A549 treated with dexamethasone at 1 μM for 4 hours (cell line): ENCODE results near the gene HSD17B10. TPM values are rescaled to one million over a fixed set of nuclear protein-coding genes. Genes with fewer than 3 reads are reported as not detected.

Experiments
- total RNA-seq: library from RNA; stranded (reverse); fragments of 200-300 nt; extraction: Qiagen RNA extraction; gene quantifications from 5 replicates; pipeline ENCODE4 v1.2.3, GENCODE V29; 2022

Gene HSD17B10
- 176 to 194 TPM (median 180 TPM) in 5 replicates for total RNA-seq

DNA sequence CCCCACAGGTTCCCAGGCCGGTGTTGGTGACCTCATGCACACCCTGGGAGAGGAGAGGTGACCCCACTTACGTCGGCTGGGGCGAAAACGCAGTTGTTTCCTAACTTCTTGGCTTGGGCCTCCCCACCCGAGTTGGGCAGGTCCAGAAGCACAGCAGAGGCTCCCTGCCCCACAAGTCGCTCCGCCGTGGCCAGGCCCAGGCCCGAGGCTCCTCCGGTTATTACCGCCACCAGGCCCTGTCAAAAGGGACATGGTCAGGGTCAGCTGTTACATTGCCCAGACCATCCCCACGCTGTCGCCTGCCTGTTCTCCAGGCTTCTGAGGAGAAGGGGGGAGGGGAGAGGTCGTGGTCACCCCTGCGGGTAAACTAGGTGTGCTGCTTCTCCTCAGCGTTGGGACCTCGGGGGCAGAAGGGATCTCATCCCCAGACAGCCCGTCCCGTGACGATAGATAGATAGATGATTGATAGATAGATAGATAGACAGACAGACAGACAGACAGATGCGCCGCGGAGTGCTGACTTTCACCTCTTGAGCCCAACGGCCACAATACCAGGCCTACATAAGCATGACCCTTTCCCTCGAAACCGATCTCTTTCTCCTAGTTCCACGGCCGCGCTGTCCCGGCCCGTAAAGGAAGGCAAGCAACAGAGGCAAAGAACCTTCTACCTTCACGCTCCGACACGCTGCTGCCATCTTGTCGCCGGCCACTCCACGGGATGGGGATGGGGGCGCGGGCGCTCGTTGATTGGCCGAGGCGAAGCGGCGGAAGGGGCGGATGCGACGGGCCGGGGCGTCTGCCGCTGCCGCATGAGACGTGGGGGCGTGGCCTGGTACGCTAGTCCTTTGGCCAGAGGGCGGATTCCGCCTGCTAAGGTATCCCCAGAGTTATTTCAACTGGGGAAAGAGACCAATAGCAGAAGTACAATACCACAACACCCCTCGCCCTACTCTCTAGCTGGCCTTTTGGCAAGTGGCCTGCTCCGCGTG, at the start of gene HSD17B10:
Gene HSD17B10, minus strand, starts transcription at position 720 of the 989 bp plus-strand sequence. Its CDS starts 25 bp downstream, at position 695.

DNA sequence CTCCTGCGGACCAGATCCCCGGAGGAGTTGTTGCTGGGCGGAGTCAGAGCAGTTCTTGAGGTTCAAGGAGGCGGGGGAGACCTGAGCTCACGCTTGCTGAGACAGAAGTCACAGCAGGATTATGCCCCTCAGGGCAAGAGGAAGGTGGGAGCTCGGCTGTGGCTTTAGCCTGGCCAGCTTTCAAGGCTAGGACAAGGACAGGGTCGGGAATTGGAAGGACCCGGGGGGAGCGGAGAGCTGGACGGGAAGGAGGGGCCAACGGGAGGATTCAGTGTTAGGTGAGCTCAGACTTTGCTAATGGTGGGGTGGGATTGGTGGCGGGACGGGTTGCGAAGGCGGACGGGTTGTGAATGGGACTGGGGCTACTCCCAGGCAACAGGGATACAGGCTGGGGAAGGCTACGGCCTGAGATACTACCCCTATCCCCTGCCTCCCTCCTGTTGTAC, 11.3 kb downstream of the HSD17B10 start, which contains the start of gene RIBC1:
Gene RIBC1, plus strand, starts transcription at position 13 of the 446 bp plus-strand sequence. CDS start 3,404 bp downstream, outside the sequence.

DNA sequence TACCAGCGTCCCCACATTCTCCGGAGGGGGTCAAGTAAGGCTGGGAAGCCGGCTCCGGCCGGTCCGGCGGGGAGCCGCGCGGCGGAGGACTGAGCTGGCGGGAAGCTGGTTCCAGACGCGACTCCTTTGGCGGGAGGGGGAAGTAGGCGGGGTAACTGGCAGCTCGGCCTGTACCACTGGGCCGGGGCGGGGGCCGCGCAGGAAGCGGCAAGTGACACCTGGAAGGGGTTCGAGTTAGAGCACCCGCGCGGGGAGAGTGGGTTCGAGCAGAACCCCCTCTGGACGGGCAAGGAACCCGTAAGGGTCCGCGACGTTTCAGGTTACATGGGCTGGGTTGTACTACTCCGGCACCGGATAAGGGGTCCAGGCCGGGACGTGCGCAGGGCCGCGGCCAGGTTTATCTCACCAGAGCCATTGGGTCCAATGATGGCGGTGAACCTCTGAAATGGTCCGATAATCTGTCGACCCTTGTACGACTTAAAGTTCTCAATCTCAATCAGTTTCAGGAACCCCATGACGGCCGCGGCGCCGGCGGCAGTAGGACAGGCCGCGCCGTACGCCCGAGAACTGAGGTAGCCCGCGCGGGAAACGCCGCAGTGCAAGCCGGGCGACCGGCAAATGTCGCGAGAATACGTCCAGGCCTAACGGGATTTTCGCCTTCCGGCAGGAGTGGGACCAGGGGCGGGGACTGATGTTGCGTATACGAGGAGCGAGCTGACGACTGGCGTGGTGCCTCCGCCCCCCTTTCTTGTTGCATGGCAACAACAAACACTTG, 11.9 kb downstream of the HSD17B10 start, which contains the start of gene SMC1A:
Gene SMC1A, minus strand, starts transcription at position 569 of the 775 bp plus-strand sequence. Its CDS starts 54 bp downstream, at position 515.

Other genes with a start within 250 kb of the HSD17B10 start
- gene KDM5C, start 209.2 kb downstream of the HSD17B10 start, total RNA-seq, result 34.4 to 61.3 TPM (median 58.9 TPM) in 5 replicates
- gene IQSEC2, start 152.8 kb downstream of the HSD17B10 start, total RNA-seq, result 33.1 to 39.7 TPM (median 38.7 TPM) in 5 replicates
- gene SMC1A, start 11.7 kb downstream of the HSD17B10 start, total RNA-seq, result 39.2 to 74.7 TPM (median 58.0 TPM) in 5 replicates
- 0.54 to 0.98 TPM (median 0.77 TPM) in 5 replicates for gene RIBC1, start 11.5 kb downstream of the HSD17B10 start, total RNA-seq